ENCODE measurements around the gene LRP1B.

DNA sequence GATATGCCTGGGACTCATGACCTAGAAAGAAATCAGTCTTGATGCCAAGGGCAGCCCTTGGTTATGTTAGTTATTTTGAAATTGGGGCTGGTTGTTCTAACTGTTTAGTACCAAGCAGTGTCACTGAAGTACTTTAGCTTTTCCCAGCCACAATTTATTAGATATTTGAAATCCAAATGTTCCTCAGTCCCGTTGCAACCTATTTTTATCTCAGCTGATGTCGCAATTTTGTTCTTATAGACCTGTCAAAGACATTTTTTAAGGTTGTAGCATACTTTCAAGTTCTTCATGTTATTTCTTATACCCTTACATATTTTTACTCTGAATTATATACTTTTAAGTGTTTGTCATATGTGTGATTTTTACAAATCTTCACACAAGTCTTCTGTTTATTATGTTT lies 100.1 kb downstream of the LRP1B start:
- TF ChIP-seq, protein P1, sequence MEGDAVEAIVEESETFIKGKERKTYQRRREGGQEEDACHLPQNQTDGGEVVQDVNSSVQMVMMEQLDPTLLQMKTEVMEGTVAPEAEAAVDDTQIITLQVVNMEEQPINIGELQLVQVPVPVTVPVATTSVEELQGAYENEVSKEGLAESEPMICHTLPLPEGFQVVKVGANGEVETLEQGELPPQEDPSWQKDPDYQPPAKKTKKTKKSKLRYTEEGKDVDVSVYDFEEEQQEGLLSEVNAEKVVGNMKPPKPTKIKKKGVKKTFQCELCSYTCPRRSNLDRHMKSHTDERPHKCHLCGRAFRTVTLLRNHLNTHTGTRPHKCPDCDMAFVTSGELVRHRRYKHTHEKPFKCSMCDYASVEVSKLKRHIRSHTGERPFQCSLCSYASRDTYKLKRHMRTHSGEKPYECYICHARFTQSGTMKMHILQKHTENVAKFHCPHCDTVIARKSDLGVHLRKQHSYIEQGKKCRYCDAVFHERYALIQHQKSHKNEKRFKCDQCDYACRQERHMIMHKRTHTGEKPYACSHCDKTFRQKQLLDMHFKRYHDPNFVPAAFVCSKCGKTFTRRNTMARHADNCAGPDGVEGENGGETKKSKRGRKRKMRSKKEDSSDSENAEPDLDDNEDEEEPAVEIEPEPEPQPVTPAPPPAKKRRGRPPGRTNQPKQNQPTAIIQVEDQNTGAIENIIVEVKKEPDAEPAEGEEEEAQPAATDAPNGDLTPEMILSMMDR (IDR thresholded peaks at IDR 0.05; ENCODE audit: control extremely low read depth in 1 of 3, insufficient read depth in 1 of 3, low read depth in 1 of 3, low read length in 3 of 3), result no peak
- TF ChIP-seq POLR2AphosphoS5 (IDR thresholded peaks at IDR 0.05; ENCODE audit: low read depth, low read length) (no peak), POLR2A (IDR thresholded peaks at IDR 0.05; ENCODE audit: control extremely low read depth in 1 of 2, low read depth in 2 of 2, low read length in 2 of 2) (no peak)

Measured in H1 (cell line).